HepG2 (cell line): ENCODE measurements around the gene STAT5A. TPM values are rescaled to one million over a fixed set of nuclear protein-coding genes. Genes with fewer than 3 reads are reported as not detected.

Experiments used
- IRX3 ChIP-seq: sonication (generic); formaldehyde crosslinking; IDR thresholded peaks from 2 replicates; pipeline ENCODE4 v1.8.1; 2023; ENCODE audit warnings: mild to moderate bottlenecking, low read depth, missing genetic modification reagents, borderline replicate concordance
- NCOR1 ChIP-seq: fragments of 200-600 bp; sonication (generic); IDR thresholded peaks from 2 replicates; pipeline ENCODE4 v1.7.0; 2017; ENCODE audit warnings: antibody characterized with exemption, low read length, borderline replicate concordance
- NFE2L2 ChIP-seq: fragments of 150-350 bp; IDR thresholded peaks from 2 replicates; pipeline ENCODE4 v1.6.1; 2014; ENCODE audit warnings: low read length
- ZNF24 ChIP-seq: fragments of 450-650 bp; IDR thresholded peaks from 2 replicates; pipeline ENCODE4 v1.6.1; 2017; ENCODE audit warnings: antibody characterized with exemption, mild to moderate bottlenecking
- ZNF446 ChIP-seq: sonication (generic); formaldehyde crosslinking; IDR thresholded peaks from 2 replicates; pipeline ENCODE4 v1.5.0; 2020; ENCODE audit warnings: mild to moderate bottlenecking, missing genetic modification reagents
- polyA plus RNA-seq, 8 experiments: library from polyadenylated mRNA; depleted of rRNA in 3 of 8; stranded (reverse) in 7 of 8; unstranded in 1 of 8; fragments of >200 nt; fragmentation: Illumina TruSeq in 4 of 8; extraction: Trizol in 4 of 8; gene quantifications; 2 replicates each; pipeline versions ENCODE4 v1.2.1 to v1.2.3, GENCODE V29; 2011 to 2016; ENCODE audit warnings: low read depth in 4 of 8, missing spikeins in 1 of 8, mixed read lengths in 1 of 8; ENCODE audit not compliant: insufficient read depth in 1 of 8
- total RNA-seq, 5 experiments: library from RNA; depleted of rRNA; stranded (reverse); fragments of >200 nt; fragmentation: Illumina TruSeq; extraction: Trizol; gene quantifications; 2 replicates each; pipeline ENCODE4 v1.2.3, GENCODE V29; 2016; ENCODE audit warnings: low read depth in 1 of 5
- TF ChIP-seq, protein P1 (sequence below): sonication (generic); formaldehyde crosslinking; IDR thresholded peaks from 2 replicates; pipeline ENCODE4 v1.4.0; 2020; ENCODE audit warnings: missing genetic modification reagents, borderline replicate concordance
- TF ChIP-seq, protein P2 (sequence below): sonication (generic); formaldehyde crosslinking; IDR thresholded peaks from 2 replicates; pipeline ENCODE4 v1.5.0; 2020; ENCODE audit warnings: mild to moderate bottlenecking, missing genetic modification reagents
- TF ChIP-seq, protein P3 (sequence below): sonication (generic); formaldehyde crosslinking; IDR thresholded peaks from 2 replicates; pipeline ENCODE4 v1.5.1; 2020; ENCODE audit warnings: mild to moderate bottlenecking, missing genetic modification reagents, borderline replicate concordance

Gene STAT5A
- total and polyA plus RNA-seq, 2 of the 13 experiments (the other 11 are each of a cell fraction or from before 2014, with no cell fraction given), result 1.4 to 4.1 TPM

DNA sequence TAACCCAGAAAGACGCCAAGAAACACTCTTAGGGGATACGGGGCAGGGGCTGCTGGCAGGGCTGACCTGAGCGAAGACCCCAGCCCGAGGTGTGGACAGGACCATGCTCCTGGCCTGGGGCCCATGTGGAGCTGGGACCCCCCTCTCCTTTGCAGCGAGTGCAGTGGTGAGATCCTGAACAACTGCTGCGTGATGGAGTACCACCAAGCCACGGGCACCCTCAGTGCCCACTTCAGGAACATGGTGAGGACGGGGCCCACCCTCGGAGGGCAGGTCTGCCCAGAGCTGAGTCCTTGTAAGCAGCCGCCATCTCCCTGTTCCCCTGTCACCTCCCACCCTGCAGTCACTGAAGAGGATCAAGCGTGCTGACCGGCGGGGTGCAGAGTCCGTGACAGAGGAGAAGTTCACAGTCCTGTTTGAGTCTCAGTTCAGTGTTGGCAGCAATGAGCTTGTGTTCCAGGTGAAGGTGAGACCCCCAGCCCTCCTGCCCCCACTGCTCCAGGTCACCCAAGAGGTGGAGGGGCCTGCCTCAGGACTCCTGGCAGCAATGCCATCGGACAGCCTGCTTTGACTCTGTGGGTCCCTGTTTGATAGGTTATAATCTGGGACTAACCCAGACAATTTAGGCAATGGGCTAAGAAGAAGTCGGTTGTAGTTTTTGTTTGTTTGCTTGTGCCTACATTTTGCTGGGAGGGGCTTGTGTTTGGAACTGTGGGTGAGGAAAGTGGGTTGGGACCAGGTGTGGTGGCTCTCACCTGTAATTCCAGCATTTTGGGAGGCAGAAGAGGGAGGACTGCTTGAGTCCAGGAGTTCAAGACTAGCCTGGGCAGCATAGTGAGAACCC is 16.1 kb downstream of the STAT5A start (continued):
- TF ChIP-seq NCOR1, result peak; percentile 40; the same call in 1 of the 2 replicates
- TF ChIP-seq ZNF446, result no peak
- TF ChIP-seq IRX3 (CRISPR knock-in tag), result no peak
- TF ChIP-seq, protein P1, sequence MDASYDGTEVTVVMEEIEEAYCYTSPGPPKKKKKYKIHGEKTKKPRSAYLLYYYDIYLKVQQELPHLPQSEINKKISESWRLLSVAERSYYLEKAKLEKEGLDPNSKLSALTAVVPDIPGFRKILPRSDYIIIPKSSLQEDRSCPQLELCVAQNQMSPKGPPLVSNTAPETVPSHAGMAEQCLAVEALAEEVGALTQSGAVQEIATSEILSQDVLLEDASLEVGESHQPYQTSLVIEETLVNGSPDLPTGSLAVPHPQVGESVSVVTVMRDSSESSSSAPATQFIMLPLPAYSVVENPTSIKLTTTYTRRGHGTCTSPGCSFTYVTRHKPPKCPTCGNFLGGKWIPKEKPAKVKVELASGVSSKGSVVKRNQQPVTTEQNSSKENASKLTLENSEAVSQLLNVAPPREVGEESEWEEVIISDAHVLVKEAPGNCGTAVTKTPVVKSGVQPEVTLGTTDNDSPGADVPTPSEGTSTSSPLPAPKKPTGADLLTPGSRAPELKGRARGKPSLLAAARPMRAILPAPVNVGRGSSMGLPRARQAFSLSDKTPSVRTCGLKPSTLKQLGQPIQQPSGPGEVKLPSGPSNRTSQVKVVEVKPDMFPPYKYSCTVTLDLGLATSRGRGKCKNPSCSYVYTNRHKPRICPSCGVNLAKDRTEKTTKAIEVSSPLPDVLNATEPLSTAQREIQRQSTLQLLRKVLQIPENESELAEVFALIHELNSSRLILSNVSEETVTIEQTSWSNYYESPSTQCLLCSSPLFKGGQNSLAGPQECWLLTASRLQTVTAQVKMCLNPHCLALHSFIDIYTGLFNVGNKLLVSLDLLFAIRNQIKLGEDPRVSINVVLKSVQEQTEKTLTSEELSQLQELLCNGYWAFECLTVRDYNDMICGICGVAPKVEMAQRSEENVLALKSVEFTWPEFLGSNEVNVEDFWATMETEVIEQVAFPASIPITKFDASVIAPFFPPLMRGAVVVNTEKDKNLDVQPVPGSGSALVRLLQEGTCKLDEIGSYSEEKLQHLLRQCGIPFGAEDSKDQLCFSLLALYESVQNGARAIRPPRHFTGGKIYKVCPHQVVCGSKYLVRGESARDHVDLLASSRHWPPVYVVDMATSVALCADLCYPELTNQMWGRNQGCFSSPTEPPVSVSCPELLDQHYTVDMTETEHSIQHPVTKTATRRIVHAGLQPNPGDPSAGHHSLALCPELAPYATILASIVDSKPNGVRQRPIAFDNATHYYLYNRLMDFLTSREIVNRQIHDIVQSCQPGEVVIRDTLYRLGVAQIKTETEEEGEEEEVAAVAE (CRISPR knock-in tag), result no peak; the same call in 1 of the 2 replicates
- TF ChIP-seq, protein P2, sequence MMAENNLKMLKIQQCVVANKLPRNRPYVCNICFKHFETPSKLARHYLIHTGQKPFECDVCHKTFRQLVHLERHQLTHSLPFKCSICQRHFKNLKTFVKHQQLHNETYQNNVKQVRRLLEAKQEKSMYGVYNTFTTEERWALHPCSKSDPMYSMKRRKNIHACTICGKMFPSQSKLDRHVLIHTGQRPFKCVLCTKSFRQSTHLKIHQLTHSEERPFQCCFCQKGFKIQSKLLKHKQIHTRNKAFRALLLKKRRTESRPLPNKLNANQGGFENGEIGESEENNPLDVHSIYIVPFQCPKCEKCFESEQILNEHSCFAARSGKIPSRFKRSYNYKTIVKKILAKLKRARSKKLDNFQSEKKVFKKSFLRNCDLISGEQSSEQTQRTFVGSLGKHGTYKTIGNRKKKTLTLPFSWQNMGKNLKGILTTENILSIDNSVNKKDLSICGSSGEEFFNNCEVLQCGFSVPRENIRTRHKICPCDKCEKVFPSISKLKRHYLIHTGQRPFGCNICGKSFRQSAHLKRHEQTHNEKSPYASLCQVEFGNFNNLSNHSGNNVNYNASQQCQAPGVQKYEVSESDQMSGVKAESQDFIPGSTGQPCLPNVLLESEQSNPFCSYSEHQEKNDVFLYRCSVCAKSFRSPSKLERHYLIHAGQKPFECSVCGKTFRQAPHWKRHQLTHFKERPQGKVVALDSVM (CRISPR knock-in tag), result no peak
- TF ChIP-seq NFE2L2, result no peak
- no peak for TF ChIP-seq ZNF24
- TF ChIP-seq, protein P3, sequence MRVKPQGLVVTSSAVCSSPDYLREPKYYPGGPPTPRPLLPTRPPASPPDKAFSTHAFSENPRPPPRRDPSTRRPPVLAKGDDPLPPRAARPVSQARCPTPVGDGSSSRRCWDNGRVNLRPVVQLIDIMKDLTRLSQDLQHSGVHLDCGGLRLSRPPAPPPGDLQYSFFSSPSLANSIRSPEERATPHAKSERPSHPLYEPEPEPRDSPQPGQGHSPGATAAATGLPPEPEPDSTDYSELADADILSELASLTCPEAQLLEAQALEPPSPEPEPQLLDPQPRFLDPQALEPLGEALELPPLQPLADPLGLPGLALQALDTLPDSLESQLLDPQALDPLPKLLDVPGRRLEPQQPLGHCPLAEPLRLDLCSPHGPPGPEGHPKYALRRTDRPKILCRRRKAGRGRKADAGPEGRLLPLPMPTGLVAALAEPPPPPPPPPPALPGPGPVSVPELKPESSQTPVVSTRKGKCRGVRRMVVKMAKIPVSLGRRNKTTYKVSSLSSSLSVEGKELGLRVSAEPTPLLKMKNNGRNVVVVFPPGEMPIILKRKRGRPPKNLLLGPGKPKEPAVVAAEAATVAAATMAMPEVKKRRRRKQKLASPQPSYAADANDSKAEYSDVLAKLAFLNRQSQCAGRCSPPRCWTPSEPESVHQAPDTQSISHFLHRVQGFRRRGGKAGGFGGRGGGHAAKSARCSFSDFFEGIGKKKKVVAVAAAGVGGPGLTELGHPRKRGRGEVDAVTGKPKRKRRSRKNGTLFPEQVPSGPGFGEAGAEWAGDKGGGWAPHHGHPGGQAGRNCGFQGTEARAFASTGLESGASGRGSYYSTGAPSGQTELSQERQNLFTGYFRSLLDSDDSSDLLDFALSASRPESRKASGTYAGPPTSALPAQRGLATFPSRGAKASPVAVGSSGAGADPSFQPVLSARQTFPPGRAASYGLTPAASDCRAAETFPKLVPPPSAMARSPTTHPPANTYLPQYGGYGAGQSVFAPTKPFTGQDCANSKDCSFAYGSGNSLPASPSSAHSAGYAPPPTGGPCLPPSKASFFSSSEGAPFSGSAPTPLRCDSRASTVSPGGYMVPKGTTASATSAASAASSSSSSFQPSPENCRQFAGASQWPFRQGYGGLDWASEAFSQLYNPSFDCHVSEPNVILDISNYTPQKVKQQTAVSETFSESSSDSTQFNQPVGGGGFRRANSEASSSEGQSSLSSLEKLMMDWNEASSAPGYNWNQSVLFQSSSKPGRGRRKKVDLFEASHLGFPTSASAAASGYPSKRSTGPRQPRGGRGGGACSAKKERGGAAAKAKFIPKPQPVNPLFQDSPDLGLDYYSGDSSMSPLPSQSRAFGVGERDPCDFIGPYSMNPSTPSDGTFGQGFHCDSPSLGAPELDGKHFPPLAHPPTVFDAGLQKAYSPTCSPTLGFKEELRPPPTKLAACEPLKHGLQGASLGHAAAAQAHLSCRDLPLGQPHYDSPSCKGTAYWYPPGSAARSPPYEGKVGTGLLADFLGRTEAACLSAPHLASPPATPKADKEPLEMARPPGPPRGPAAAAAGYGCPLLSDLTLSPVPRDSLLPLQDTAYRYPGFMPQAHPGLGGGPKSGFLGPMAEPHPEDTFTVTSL, result no peak
